ENCODE data around the gene BSPRY.

DNA sequence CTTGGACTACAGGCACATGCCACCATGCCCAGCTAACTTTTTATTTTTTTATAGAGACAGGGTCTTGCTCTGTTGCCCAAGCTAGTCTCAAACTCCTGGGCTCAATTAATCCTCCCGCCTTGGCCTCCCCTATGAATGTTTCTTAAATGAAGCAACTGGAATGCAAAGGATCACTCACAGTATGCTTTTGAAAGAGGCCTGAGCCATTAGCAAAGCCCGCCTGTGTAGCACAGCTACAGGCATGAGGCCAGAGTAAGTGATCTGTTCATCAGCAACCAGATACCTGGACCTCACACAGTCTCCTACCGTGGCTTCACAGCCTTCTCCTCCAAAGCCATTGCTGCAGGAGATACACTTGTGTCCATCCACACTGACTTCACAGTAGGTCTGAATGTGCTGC lies 29.3 kb upstream of the BSPRY start:
- no peak for TF ChIP-seq EZH2phosphoT487 (IDR thresholded peaks at IDR 0.05; ENCODE audit: low read depth, severe bottlenecking, unreplicated experiment)
- TF ChIP-seq, protein P1, sequence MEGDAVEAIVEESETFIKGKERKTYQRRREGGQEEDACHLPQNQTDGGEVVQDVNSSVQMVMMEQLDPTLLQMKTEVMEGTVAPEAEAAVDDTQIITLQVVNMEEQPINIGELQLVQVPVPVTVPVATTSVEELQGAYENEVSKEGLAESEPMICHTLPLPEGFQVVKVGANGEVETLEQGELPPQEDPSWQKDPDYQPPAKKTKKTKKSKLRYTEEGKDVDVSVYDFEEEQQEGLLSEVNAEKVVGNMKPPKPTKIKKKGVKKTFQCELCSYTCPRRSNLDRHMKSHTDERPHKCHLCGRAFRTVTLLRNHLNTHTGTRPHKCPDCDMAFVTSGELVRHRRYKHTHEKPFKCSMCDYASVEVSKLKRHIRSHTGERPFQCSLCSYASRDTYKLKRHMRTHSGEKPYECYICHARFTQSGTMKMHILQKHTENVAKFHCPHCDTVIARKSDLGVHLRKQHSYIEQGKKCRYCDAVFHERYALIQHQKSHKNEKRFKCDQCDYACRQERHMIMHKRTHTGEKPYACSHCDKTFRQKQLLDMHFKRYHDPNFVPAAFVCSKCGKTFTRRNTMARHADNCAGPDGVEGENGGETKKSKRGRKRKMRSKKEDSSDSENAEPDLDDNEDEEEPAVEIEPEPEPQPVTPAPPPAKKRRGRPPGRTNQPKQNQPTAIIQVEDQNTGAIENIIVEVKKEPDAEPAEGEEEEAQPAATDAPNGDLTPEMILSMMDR (IDR thresholded peaks at IDR 0.05; ENCODE audit: poor library complexity) = no peak
- no peak for TF ChIP-seq EZH2 (IDR thresholded peaks at IDR 0.05; ENCODE audit: borderline replicate concordance)
